Stomach (tissue), 4 donors: ENCODE results near the gene CLCN2.

Experiments used
- CTCF ChIP-seq, 7 experiments: fragments of 450-650 bp in 4 of 7; fragments of 200-600 bp in 3 of 7; sonication (generic) in 3 of 7; IDR thresholded peaks; one replicate each; pipeline ENCODE4 v1.5.1; 2016 to 2019; ENCODE audit warnings: antibody characterized with exemption in 7 of 7, control low read depth in 2 of 7, mild to moderate bottlenecking in 1 of 7
- POLR2AphosphoS5 ChIP-seq, 3 donors: sonication (generic); formaldehyde crosslinking; IDR thresholded peaks; one replicate each; pipeline ENCODE4 v1.6.1; 2016; ENCODE audit warnings: antibody characterized with exemption in 3 of 3

GRCh38 chr3:184373422-184373821 is 12.0 kb upstream of the CLCN2 start:
- TF ChIP-seq CTCF (IDR thresholded peaks at IDR 0.05) (no peak), POLR2AphosphoS5 (IDR thresholded peaks at IDR 0.05) (no peak)
